HCT116 (cell line): ENCODE results near the gene RPL37A. TPM values are rescaled to one million over a fixed set of nuclear protein-coding genes. Genes with fewer than 3 reads are reported as not detected.

Source experiments
- ATAC-seq: fragments of 200-7000 bp; cut with Tn5 transposase; 2 replicates; pipeline ENCODE4 v1.9.1; 2020; ENCODE audit warnings: mild to moderate bottlenecking, moderate library complexity
- BruUV-seq: library from RNA; stranded (reverse); fragments of 400-500 nt; replicated peaks from 2 replicates; lab custom pipeline; 2021; lab: Mats Ljungman, UMichigan
- CTCF ChIA-PET: fragments of 300-600 bp; sonication (Branson Sonifier 250); formaldehyde crosslinking; loops from one replicate; lab custom pipeline; 2021; ENCODE audit warnings: antibody characterized with exemption; lab: Charles Lee
- POLR2A ChIA-PET: fragments of 300-600, 350-600 bp; sonication (Branson Sonifier 250); formaldehyde crosslinking; loops from one replicate; lab custom pipeline; 2021; ENCODE audit warnings: antibody characterized with exemption; lab: Charles Lee
- RAD21 ChIA-PET, 2 experiments: fragments of 300-600 bp; sonication (Branson Sonifier 250); formaldehyde crosslinking; loops; one replicate each; lab custom pipeline; 2023; ENCODE audit warnings: low total read pairs in 2 of 2; ENCODE audit not compliant: uncharacterized antibody in 2 of 2, unreplicated experiment in 2 of 2, low non-redundant PET in 1 of 2; lab: Charles Lee
- DNase-seq: peaks from one replicate; pipeline ENCODE4 v3.0.0-alpha.2; 2010; ENCODE audit warnings: low read depth, low spot score
- H2AFZ ChIP-seq: fragments of 200-600 bp; shearing (Covaris generic), sonication (generic); 2 replicates; pipeline ENCODE4 v1.6.1; 2017; ENCODE audit warnings: low read depth, mixed run types, mixed read lengths, antibody characterized with exemption, low read length; ENCODE audit not compliant: poor library complexity, severe bottlenecking
- H3K27ac ChIP-seq: 2 replicates; pipeline ENCODE4 v1.5.1; 2012; ENCODE audit warnings: low read depth, low read length
- H3K27me3 ChIP-seq: fragments of 200-600 bp; sonication (generic); 2 replicates; pipeline ENCODE4 v1.6.1; 2016; ENCODE audit warnings: mixed run types, low read length, mixed read lengths; ENCODE audit not compliant: insufficient read depth
- H3K36me3 ChIP-seq, 2 experiments: fragments of 200-500 bp in 1 of 2; fragments of 200-600 bp in 1 of 2; sonication (Bioruptor generic) in 1 of 2; sonication (generic) in 1 of 2; 2 replicates each; pipeline versions ENCODE4 v1.5.1 to v1.6.1; 2014 to 2016; ENCODE audit warnings: low read length in 2 of 2, inconsistent platforms in 1 of 2, mixed read lengths in 1 of 2, mixed run types in 1 of 2; ENCODE audit not compliant: insufficient read depth in 2 of 2, control insufficient read depth in 1 of 2
- H3K4me1 ChIP-seq, 2 experiments: fragments of 200-600 bp in 1 of 2; sonication (generic) in 1 of 2; 2 replicates each; pipeline versions ENCODE4 v1.5.1 to v1.6.1; 2012 to 2017; ENCODE audit warnings: low read length in 2 of 2, inconsistent platforms in 1 of 2, mild to moderate bottlenecking in 1 of 2, mixed read lengths in 1 of 2, mixed run types in 1 of 2, moderate library complexity in 1 of 2; ENCODE audit not compliant: insufficient read depth in 2 of 2, control insufficient read depth in 1 of 2
- H3K4me2 ChIP-seq: fragments of 200-600 bp; sonication (generic); 2 replicates; pipeline ENCODE4 v1.6.1; 2017; ENCODE audit warnings: mixed run types, low read length, mixed read lengths
- H3K4me3 ChIP-seq, 2 experiments: fragments of 200-600 bp in 1 of 2; sonication (generic) in 1 of 2; replicated peaks in 1 of 2; 2 replicates each; pipeline ENCODE4 v1.5.1; 2011 to 2016; ENCODE audit warnings: low read length in 2 of 2, control low read depth in 1 of 2, low read depth in 1 of 2, mild to moderate bottlenecking in 1 of 2, mixed read lengths in 1 of 2, mixed run types in 1 of 2
- H3K79me2 ChIP-seq: fragments of 200-600 bp; sonication (generic); 2 replicates; pipeline ENCODE4 v1.6.1; 2017; ENCODE audit warnings: mild to moderate bottlenecking, mixed run types, low read length, moderate library complexity, mixed read lengths; ENCODE audit not compliant: insufficient read depth
- H3K9ac ChIP-seq: fragments of 200-600 bp; sonication (generic); 2 replicates; pipeline ENCODE4 v1.6.1; 2016; ENCODE audit warnings: low read length, mixed read lengths
- H3K9me2 ChIP-seq: fragments of 200-600 bp; sonication (generic), shearing (Covaris generic); 2 replicates; pipeline ENCODE4 v1.6.1; 2017; ENCODE audit warnings: mixed run types, mild to moderate bottlenecking, moderate library complexity; ENCODE audit not compliant: insufficient read depth
- H3K9me3 ChIP-seq, 2 experiments: fragments of 200-500 bp in 1 of 2; fragments of 200-600 bp in 1 of 2; sonication (Bioruptor generic) in 1 of 2; sonication (generic) in 1 of 2; 2 replicates each; pipeline ENCODE4 v1.6.1; 2014 to 2017; ENCODE audit warnings: low read length in 2 of 2, mixed read lengths in 2 of 2, inconsistent platforms in 1 of 2, low read depth in 1 of 2, mild to moderate bottlenecking in 1 of 2, mixed run types in 1 of 2, moderate library complexity in 1 of 2; ENCODE audit not compliant: control insufficient read depth in 1 of 2, insufficient read depth in 1 of 2
- H4K20me1 ChIP-seq: fragments of 200-600 bp; sonication (generic), shearing (Covaris generic); 2 replicates; pipeline ENCODE4 v1.6.1; 2017; ENCODE audit warnings: mixed run types, mild to moderate bottlenecking, moderate library complexity; ENCODE audit not compliant: insufficient read depth
- CBX3 ChIP-seq: IDR thresholded peaks from 2 replicates; pipeline ENCODE4 v1.6.1; 2012; ENCODE audit warnings: low read depth
- CEBPB ChIP-seq: IDR thresholded peaks from 2 replicates; pipeline ENCODE4 v1.6.1; 2012; ENCODE audit warnings: low read depth
- EGR1 ChIP-seq: IDR thresholded peaks from 2 replicates; pipeline ENCODE4 v1.6.1; 2012; ENCODE audit warnings: low read depth
- ELF1 ChIP-seq: IDR thresholded peaks from 2 replicates; pipeline ENCODE4 v1.6.1; 2012; ENCODE audit warnings: low read depth, borderline replicate concordance
- EZH2 ChIP-seq: fragments of 200-600 bp; sonication (generic); IDR thresholded peaks from 2 replicates; pipeline ENCODE4 v1.6.1; 2017; ENCODE audit warnings: antibody characterized with exemption, mixed run types
- EZH2phosphoT487 ChIP-seq: fragments of 200-600 bp; IDR thresholded peaks from 2 replicates; pipeline ENCODE4 v1.6.1; 2018; ENCODE audit warnings: antibody characterized with exemption, borderline replicate concordance
- POLR2AphosphoS5 ChIP-seq: IDR thresholded peaks from 2 replicates; pipeline ENCODE4 v1.6.1; 2011; ENCODE audit warnings: mild to moderate bottlenecking, low read depth, low read length, moderate library complexity
- RAD21 ChIP-seq: IDR thresholded peaks from 2 replicates; pipeline ENCODE4 v1.6.1; 2012; ENCODE audit warnings: low read depth, mild to moderate bottlenecking
- SIN3A ChIP-seq: IDR thresholded peaks from 2 replicates; pipeline ENCODE4 v1.6.1; 2012; ENCODE audit warnings: low read depth
- SP1 ChIP-seq: IDR thresholded peaks from 2 replicates; pipeline ENCODE4 v1.6.1; 2012; ENCODE audit warnings: low read depth
- SRF ChIP-seq: IDR thresholded peaks from 2 replicates; pipeline ENCODE4 v1.6.1; 2012; ENCODE audit warnings: low read depth
- TCF7L2 ChIP-seq: IDR thresholded peaks from 2 replicates; pipeline ENCODE4 v1.7.0; 2011; ENCODE audit warnings: borderline replicate concordance, inconsistent platforms; ENCODE audit not compliant: insufficient read depth, insufficient read length; ENCODE audit errors: extremely low read depth
- YY1 ChIP-seq: IDR thresholded peaks from 2 replicates; pipeline ENCODE4 v1.6.1; 2011; ENCODE audit warnings: low read length, low read depth, moderate library complexity, mild to moderate bottlenecking; ENCODE audit not compliant: insufficient replicate concordance; ENCODE audit errors: extremely low read depth
- ZBTB33 ChIP-seq: IDR thresholded peaks from 2 replicates; pipeline ENCODE4 v1.6.1; 2011; ENCODE audit warnings: mild to moderate bottlenecking, low read length, moderate library complexity; ENCODE audit not compliant: insufficient replicate concordance; ENCODE audit errors: extremely low read depth
- ZFX ChIP-seq: fragments of 450-650 bp; IDR thresholded peaks from 2 replicates; pipeline ENCODE4 v1.6.1; 2017
- ZNF274 ChIP-seq: fragments of 200-500 bp; sonication (Bioruptor generic); IDR thresholded peaks from 2 replicates; pipeline ENCODE4 v1.6.1; 2014; ENCODE audit warnings: mild to moderate bottlenecking, low read depth, low read length, inconsistent platforms
- intact Hi-C: fragments of 100-400 bp; cut with micrococcal nuclease; formaldehyde crosslinking; loops from 2 replicates; pipeline ENCODE4 v1.10.0; 2022
- total RNA-seq: library from RNA; stranded (reverse); gene quantifications from one replicate; pipeline ENCODE4 v1.2.1, GENCODE V29; 2021; ENCODE audit not compliant: unreplicated experiment
- TF ChIP-seq, protein P1 (sequence below): IDR thresholded peaks from 2 replicates; pipeline ENCODE4 v1.6.1; 2012
- TF ChIP-seq, protein P2 (sequence below): IDR thresholded peaks from 2 replicates; pipeline ENCODE4 v1.6.1; 2012
- TF ChIP-seq, protein P3 (sequence below), 3 experiments: fragments of 200-600 bp in 1 of 3; sonication (generic) in 1 of 3; IDR thresholded peaks in 2 of 3; conservative IDR thresholded peaks in 1 of 3; 2 replicates each; pipeline ENCODE4 v1.5.1; 2012 to 2017; ENCODE audit warnings: low read depth in 2 of 3, low read length in 2 of 3, antibody characterized with exemption in 1 of 3, borderline replicate concordance in 1 of 3, control low read depth in 1 of 3, mild to moderate bottlenecking in 1 of 3, mixed read lengths in 1 of 3, mixed run types in 1 of 3, moderate library complexity in 1 of 3; ENCODE audit not compliant: insufficient read depth in 1 of 3
- TF ChIP-seq, protein P4 (sequence below): IDR thresholded peaks from 2 replicates; pipeline ENCODE4 v1.6.1; 2012; ENCODE audit warnings: low read depth

RPL37A gene
- total RNA-seq, 1 experiment from 2014 or later, result 3,018 TPM

DNA sequence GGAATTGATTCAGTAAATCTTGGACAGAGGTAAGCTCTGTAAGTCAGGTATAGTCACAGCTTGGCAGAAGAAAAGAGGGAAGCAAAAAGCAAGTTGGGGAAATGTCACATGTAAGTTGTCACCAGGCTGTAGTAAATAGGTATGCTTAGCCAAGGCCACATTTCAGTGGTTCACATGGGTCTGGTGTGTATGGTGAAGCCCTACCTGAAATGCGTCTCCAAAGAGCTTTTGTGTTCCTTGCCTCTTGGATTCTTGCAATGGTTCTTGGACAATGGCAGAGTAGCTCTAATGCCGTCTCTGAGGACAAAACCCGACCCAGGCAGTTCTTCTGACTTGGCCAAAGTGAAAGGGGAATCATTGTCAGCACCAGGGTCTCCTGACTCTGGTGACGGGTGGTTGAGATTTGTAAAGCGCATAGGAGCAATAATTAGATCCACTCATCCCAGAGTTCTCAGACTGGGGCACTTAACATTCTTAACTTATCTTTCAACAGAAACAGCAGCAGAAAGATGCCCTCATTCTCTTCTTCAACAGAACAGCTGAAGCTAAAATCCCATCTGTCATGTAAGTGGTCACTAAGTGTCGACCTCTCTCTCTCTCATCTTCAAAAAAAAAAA lies 34.4 kb upstream of the RPL37A start:
- CTCF ChIA-PET, result no interaction called here
- no peak overlapping the region for H3K4me2 ChIP-seq

More for the DNA sequence above, 34.4 kb upstream of the RPL37A start:
- intact Hi-C loops, result no loop called here
- H3K27me3 ChIP-seq, result no peaks in the 10 kb centered on the region
- H3K79me2 ChIP-seq, result no peaks in the 10 kb centered on the region
- ChIA-PET POLR2A (no interaction called here), RAD21 (no interaction called here)
- TF ChIP-seq SP1 (no peak), TCF7L2 (no peak), ELF1 (no peak), POLR2AphosphoS5 (no peak), CBX3 (no peak), ZFX (no peak), EZH2phosphoT487 (no peak), ZBTB33 (no peak), YY1 (no peak), EZH2 (no peak), RAD21 (no peak), CEBPB (no peak), SRF (no peak), SIN3A (no peak), ZNF274 (no peak), EGR1 (no peak)
- TF ChIP-seq, protein P1, sequence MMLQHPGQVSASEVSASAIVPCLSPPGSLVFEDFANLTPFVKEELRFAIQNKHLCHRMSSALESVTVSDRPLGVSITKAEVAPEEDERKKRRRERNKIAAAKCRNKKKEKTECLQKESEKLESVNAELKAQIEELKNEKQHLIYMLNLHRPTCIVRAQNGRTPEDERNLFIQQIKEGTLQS, result no peak
- TF ChIP-seq, protein P2, sequence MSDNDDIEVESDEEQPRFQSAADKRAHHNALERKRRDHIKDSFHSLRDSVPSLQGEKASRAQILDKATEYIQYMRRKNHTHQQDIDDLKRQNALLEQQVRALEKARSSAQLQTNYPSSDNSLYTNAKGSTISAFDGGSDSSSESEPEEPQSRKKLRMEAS, result no peak
- TF ChIP-seq, protein P3, sequence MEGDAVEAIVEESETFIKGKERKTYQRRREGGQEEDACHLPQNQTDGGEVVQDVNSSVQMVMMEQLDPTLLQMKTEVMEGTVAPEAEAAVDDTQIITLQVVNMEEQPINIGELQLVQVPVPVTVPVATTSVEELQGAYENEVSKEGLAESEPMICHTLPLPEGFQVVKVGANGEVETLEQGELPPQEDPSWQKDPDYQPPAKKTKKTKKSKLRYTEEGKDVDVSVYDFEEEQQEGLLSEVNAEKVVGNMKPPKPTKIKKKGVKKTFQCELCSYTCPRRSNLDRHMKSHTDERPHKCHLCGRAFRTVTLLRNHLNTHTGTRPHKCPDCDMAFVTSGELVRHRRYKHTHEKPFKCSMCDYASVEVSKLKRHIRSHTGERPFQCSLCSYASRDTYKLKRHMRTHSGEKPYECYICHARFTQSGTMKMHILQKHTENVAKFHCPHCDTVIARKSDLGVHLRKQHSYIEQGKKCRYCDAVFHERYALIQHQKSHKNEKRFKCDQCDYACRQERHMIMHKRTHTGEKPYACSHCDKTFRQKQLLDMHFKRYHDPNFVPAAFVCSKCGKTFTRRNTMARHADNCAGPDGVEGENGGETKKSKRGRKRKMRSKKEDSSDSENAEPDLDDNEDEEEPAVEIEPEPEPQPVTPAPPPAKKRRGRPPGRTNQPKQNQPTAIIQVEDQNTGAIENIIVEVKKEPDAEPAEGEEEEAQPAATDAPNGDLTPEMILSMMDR (IDR thresholded peaks at IDR 0.05 in 2 of 3, conservative IDR thresholded peaks at IDR 0.05 in 1 of 3; ENCODE audit: borderline replicate concordance in 1 of 3, insufficient read depth in 1 of 3, low read depth in 2 of 3, low read length in 2 of 3), result no peak
- TF ChIP-seq, protein P4, sequence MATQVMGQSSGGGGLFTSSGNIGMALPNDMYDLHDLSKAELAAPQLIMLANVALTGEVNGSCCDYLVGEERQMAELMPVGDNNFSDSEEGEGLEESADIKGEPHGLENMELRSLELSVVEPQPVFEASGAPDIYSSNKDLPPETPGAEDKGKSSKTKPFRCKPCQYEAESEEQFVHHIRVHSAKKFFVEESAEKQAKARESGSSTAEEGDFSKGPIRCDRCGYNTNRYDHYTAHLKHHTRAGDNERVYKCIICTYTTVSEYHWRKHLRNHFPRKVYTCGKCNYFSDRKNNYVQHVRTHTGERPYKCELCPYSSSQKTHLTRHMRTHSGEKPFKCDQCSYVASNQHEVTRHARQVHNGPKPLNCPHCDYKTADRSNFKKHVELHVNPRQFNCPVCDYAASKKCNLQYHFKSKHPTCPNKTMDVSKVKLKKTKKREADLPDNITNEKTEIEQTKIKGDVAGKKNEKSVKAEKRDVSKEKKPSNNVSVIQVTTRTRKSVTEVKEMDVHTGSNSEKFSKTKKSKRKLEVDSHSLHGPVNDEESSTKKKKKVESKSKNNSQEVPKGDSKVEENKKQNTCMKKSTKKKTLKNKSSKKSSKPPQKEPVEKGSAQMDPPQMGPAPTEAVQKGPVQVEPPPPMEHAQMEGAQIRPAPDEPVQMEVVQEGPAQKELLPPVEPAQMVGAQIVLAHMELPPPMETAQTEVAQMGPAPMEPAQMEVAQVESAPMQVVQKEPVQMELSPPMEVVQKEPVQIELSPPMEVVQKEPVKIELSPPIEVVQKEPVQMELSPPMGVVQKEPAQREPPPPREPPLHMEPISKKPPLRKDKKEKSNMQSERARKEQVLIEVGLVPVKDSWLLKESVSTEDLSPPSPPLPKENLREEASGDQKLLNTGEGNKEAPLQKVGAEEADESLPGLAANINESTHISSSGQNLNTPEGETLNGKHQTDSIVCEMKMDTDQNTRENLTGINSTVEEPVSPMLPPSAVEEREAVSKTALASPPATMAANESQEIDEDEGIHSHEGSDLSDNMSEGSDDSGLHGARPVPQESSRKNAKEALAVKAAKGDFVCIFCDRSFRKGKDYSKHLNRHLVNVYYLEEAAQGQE, result no peak
- H3K9ac ChIP-seq, result no peak overlapping the region
- no peaks in the 10 kb centered on the region for H4K20me1 ChIP-seq
- no peaks in the 10 kb centered on the region for H3K4me1 ChIP-seq
- H3K27ac ChIP-seq, result no peak overlapping the region
- ATAC-seq, result no peak
- no peak overlapping the region for H3K4me3 ChIP-seq
- no peak for DNase-seq
- no peak overlapping the region for H2AFZ ChIP-seq
- no TSS peak for BruUV-seq
- no peaks in the 10 kb centered on the region for H3K9me3 ChIP-seq
- H3K36me3 ChIP-seq, result peaks cover 0 to 2% of the 10 kb centered on the region in 2 experiments; a peak in 1 of 4 replicates
- no peaks in the 10 kb centered on the region for H3K9me2 ChIP-seq
